ENCODE data around the gene NYNRIN.

The NYNRIN gene

GRCh38 chr14:24409192-24409591, 10.4 kb downstream of the NYNRIN start:
- TF ChIP-seq CTCF (conservative IDR thresholded peaks at IDR 0.05; ENCODE audit: low read depth, low read length) = no peak
- DNase-seq (ENCODE audit: low read depth) = no peak
- H3K4me3 ChIP-seq (ENCODE audit: low read length) = no peak overlapping the region

DNA sequence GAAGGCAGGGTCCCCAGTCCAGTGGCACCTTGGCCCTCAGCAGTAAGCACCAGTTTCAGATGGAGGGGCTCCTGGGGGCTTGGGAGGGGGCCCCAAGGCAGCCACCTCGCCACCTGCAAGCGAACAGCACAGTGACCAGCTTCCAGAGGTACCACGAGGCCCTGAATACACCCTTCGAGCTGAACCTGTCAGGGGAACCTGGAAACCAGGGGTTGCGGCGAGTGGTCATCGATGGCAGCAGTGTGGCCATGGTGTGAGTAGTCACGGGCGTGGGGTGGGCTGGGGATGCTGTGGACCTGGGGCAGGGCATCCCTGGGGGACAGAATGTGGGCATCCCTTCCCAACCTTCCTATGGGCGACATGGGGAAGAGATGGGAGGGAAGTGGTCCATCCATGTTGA, 11.2 kb downstream of the NYNRIN start:
- H3K4me3 ChIP-seq (ENCODE audit: low read length) = no peak overlapping the region
- TF ChIP-seq CTCF (conservative IDR thresholded peaks at IDR 0.05; ENCODE audit: low read depth, low read length) = no peak

GRCh38 chr14:24411443-24412389, 12.9 kb downstream of the NYNRIN start:
- DNase-seq (ENCODE audit: low read depth) = no peak
- H3K4me3 ChIP-seq (ENCODE audit: low read length) = no peak overlapping the region
- TF ChIP-seq CTCF (conservative IDR thresholded peaks at IDR 0.05; ENCODE audit: low read depth, low read length) = peak; percentile 80

More for the DNA sequence above, 11.2 kb downstream of the NYNRIN start:
- DNase-seq (ENCODE audit: low read depth) = no peak

DNA sequence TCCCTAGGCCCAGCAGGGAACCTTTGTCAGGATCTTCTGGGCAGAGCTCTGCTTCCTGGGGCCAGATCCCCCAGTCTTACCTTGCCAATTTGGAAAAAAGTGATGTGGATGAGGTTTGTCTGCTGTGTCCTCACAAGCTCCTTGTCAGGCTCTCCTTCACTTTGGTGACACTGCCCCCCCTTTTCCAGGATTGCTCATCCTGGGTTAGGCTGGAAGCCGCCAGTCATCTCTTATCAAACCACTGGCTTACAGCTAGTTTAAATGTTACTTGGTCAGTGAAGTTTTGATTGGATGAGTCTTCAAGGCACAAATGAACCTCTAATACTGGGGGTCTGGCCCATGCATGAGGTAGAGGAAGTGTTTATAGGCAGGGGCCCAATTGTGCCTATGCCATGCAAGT, 15.3 kb downstream of the NYNRIN start:
- TF ChIP-seq CTCF (conservative IDR thresholded peaks at IDR 0.05; ENCODE audit: low read depth, low read length) = no peak
- no peak for DNase-seq (ENCODE audit: low read depth)
- H3K4me3 ChIP-seq (ENCODE audit: low read length) = no peak overlapping the region

DNA sequence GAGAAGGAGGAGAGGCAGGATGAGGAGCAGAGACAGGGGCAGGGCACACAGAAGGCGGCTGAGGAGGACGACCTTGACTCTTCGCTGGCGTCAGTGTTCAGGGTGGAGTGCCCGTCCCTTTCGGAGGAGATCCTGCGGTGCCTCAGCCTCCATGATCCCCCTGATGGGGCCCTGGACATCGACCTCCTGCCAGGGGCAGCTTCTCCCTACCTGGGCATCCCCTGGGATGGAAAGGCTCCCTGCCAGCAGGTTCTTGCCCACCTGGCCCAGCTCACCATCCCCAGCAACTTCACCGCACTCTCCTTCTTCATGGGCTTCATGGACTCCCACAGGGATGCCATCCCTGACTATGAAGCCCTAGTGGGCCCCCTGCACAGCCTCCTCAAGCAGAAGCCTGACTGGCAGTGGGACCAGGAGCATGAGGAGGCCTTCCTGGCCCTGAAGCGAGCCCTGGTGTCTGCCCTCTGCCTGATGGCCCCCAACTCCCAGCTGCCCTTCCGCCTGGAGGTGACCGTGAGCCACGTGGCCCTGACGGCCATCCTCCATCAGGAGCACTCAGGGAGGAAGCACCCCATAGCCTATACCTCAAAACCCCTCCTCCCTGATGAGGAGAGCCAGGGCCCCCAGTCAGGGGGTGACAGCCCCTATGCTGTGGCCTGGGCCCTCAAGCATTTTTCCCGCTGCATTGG, 16.1 kb downstream of the NYNRIN start:
- H3K4me3 ChIP-seq (ENCODE audit: low read length) = no peak overlapping the region
- no peak for TF ChIP-seq CTCF (conservative IDR thresholded peaks at IDR 0.05; ENCODE audit: low read depth, low read length)
- DNase-seq (ENCODE audit: low read depth) = no peak

DNA sequence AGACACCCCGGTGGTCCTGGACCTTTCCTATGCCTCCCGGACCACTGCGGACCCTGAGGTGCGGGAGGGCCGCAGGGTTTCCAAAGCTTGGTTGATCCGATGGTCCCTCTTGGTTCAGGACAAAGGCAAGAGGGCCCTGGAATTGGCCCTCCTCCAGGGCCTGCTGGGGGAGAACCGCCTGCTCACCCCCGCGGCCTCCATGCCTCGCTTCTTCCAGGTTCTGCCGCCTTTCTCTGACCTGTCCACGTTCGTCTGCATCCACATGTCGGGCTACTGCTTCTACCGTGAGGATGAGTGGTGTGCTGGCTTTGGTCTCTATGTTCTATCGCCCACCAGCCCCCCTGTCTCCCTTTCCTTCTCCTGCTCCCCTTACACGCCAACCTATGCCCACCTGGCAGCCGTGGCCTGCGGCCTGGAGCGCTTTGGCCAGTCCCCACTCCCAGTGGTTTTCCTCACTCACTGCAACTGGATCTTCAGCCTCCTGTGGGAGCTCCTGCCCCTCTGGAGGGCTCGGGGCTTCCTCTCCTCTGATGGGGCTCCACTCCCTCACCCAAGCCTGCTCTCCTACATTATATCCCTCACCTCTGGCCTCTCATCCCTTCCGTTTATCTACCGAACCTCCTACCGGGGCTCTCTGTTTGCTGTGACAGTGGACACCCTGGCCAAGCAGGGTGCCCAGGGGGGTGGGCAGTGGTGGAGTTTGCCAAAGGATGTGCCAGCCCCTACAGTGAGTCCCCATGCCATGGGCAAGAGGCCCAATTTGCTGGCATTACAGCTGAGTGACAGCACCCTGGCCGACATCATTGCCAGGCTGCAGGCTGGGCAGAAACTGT, 16.8 kb downstream of the NYNRIN start:
- H3K4me3 ChIP-seq (ENCODE audit: low read length) = no peak overlapping the region
- DNase-seq (ENCODE audit: low read depth) = no peak
- TF ChIP-seq CTCF (conservative IDR thresholded peaks at IDR 0.05; ENCODE audit: low read depth, low read length) = no peak

All from retinal pigment epithelial cell (primary cell).